GM18873 (cell line): ENCODE measurements around the gene BTRC.

ENCODE experiments used
- ATAC-seq: cut with Tn5 transposase; IDR thresholded peaks from one replicate; pipeline ENCODE4 v1.9.1; 2021; ENCODE audit warnings: mild to moderate bottlenecking, moderate library complexity, moderate number of reproducible peaks; ENCODE audit not compliant: unreplicated experiment, low FRiP score

Gene BTRC

DNA sequence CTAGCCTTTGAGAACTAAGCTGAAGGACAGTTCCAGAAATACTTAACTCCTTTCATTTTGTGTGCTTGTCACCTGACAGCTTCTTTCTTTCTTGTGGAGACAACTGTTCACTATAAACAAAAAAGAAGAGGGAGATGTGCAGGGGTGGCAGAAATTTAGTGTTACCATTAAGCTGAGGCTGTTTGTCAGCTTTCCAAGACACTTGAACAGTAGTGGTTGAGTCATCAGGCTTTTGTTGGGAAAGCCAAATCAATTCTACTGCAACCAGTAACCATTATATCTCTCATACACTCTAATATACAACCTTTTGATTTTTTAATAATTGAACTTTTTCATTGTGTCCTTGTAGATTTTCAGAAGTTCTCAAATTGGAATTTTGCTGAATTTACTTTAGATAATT is 158.8 kb downstream of the BTRC start:
- no peak for ATAC-seq

DNA sequence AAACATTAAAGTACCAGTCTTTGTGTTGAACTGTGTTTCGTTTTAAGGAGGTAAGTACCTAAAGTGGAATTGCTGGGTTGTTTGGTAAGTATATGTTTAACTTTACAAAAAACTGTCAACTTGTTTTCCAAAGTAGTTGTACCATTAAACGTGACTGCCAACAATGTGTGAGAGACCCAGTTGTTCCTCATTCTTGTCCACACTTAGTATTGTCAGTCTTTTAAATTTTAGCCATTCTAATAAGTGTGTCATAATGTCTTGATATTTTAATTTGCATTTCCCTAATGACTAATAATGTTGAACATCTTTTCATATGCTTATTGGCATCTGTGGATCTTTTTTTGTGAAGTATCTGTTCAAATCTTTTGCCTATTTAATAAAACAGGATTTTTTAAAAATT is 159.8 kb downstream of the BTRC start:
- ATAC-seq = no peak

DNA sequence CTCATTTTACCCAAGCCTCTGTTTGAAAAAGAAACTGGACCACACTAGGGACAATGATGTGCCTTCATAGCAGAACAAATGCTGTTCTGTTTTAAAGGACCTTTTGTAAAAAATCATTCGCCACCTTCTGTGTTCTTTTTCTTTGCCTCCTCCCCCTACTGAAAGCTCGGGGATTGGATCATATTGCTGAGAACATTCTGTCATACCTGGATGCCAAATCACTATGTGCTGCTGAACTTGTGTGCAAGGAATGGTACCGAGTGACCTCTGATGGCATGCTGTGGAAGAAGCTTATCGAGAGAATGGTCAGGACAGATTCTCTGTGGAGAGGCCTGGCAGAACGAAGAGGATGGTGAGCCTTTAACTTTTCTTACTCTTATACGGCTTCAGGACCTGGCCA is 171.9 kb downstream of the BTRC start:
- no peak for ATAC-seq

DNA sequence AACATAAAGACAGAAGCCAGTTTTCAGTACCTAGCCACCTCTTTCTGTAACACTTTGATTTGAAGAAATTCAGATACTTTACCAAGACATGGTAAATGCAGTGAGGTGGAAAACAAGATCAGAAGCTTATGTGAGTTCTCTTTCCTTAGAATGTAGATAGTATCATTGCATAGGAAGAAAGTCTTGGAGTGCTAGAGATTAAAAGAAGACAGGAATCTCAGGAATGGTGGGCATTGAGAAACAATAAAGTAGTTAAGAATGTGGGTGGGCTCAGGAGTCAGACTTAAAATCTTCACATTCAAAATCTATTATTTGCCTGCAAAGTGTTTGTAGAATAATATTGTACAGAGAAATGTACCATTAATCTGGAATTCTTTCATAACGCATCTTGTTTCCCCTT is 175.2 kb downstream of the BTRC start:
- ATAC-seq = no peak

DNA sequence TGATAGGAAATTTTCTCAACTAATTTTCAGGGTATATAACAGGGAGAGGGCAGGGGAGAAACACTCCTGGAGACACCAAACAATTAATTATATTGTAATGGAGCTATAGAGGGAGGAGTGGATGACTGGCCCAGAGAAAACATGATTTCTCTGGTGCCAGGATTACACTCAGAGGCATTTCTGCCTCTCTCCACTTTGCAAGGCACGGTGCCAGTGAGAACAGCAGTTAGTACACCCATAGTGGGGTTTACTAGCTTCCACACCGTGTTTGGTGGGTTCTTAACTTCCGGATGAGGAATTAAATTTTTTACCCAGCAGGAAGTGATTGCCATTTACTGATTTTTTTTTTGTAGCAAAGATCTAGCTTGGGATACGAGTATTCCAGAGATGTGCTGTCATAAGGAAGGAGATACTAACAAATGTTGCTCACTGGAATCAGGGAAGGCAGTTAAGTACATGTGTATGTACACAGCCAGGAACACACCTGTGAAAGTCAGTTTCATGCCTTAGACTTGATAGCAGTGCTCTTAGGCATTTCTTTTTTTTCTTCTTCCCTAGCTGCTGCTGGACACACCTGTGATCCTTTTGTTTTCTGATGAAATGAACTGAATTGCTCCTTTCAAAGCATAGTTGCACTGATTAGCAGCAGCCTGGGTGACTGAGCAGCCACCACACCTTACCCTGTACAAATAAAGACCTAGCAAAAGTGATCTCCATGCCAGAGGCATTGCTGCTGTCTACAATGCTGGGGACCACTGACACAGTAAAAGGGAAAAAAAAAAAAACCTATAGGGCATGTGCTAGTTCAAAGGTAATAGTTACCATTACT is 176.0 kb downstream of the BTRC start:
- ATAC-seq = no peak

DNA sequence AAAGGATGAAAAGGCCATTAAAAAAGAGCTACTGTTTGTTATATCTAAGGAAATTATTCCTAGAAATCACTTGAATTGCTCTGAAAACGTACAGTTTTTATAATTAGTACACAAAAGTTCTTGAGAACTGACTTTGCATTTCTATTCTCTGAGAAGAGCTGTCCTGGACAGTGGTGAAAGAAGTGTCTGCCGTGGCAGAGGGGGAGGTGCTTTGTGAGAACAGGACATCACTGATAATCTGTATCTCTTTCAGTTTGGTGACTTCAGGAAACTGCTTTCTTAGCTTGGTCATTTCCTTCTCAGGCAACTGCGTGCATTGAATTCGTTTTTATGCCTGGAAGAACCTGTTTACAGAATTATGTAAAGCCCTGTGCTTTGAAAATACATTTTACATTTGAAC is 182.0 kb downstream of the BTRC start:
- ATAC-seq = no peak

DNA sequence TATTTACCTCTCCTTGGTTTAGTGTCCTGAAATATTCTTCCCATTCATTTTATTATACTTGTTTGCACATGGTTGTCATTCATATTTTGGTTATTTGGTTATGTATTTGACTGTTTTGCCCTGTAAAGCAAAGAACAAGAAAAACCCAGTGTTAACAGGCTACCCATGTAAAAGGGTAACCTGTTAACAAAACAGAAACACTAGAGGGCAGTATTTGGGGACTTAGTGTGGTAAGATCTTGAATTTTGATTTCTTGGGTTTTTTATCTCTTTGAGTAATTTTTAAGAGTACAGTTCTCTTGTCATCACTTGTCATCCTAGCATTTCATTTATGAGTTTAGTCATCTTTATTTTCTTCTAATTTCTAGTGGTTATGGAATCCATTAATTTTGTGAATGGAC is 182.8 kb downstream of the BTRC start:
- no peak for ATAC-seq

DNA sequence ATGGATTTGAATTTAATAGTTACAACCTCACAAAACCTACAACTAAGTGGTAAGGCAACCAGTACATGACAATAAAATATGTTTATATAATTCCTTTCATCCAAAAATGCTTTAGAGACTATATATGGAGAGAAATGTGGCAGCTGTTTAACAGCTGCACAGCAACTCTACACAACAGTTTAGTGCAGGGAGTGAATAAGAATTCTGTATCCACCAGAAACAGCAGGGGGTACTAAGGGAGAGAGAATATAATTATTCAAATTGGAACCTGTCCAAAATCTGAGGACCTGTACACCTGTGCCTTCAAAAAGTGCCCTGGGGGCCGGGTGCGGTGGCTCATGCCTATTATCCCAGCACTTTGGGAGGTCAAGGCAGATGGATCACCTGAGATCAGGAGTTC is 184.5 kb downstream of the BTRC start:
- ATAC-seq = no peak

DNA sequence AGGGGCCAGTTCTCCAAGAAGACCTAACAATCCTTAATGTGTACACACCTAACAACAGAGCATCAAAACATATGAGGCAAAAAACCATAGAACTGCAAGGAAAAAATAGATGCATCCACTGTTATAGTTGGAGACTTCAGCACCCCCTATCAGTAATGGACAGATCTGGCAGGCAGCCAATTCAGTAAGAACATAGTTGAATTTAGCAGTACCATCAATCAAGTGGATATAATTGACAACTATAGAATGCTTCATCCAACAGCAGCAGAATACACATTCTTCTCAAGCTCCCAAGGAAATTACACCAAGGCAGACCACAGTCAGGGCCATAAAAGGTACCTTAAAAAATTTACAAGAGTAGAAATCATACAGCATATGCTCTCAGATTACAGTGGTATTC is 191.9 kb downstream of the BTRC start:
- ATAC-seq = no peak

DNA sequence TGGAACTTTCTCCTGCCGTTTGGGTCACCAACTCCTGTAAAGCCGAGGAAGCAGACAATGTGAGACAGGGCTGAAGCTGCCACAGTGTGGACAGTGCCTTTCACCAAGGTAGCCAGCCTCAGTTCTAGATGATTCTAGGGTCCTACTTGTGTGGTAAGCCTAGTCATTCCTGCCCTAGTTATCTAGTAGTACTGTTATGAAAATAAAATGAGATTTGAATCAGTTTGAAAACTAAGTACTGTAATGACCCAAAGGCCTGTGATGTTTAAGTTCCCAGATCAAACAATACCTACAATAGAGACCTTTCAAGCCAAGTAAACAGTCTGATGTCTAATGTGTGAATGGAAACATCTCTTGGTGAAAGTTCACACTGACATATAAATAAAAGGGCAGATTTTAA is 197.0 kb downstream of the BTRC start:
- no peak for ATAC-seq

DNA sequence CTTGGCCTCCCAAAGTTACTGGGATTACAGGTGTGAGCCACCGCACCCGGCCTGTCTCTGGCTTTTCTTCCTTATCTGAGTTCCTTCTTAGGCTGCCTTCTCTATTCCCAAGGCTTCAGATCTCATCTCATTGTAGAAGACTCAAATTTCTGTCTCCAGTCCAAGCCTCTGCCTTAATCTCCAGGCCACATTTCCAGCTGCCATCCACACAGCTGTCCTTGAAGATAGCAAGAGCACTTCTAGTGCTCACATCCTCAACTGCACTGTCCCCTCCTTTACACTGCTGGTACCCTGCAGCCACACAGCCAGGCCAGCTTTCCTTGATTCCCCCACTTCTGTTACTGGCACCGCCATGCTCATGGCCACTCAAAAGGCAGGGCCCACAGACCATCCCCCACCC is 198.5 kb downstream of the BTRC start:
- no peak for ATAC-seq

DNA sequence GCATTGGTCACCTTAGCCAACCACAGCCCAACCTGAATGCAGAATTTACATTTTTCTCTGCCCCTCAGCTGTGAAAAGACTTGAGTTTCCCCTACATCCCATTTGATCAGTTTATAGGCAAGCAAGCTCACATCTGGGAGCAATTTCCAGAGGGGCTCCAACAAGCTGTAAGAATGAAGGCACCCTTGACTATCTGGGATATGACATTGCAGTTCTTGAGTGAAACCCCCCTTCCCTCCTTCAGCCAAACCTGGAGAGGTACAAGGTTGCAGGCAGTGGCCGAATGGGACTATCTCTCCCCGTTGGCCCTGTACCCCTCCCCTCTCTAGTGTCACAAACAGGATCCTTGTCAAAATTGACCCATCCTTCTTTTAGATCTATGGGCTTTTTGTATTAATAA is 203.6 kb downstream of the BTRC start:
- no peak for ATAC-seq

DNA sequence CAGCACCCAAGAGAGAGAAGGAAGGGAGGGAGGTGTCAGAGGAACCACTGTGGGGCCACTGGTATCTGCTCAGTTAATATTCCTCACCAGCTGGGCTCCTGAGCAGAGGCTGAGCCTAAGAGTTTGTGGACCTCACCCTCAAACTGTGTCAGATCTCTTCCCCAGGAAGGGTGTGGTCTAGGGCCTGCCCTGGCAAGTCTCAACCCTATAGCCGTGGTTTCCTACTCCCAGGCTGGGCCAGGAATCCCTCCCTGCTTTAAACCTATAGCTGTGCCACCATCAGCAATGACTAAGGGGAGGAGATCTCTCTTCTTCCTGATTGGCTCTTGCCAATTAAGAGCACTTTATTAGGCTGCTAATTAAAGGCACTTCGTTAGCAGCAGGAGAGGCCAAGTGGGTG is 204.2 kb downstream of the BTRC start:
- ATAC-seq = no peak

DNA sequence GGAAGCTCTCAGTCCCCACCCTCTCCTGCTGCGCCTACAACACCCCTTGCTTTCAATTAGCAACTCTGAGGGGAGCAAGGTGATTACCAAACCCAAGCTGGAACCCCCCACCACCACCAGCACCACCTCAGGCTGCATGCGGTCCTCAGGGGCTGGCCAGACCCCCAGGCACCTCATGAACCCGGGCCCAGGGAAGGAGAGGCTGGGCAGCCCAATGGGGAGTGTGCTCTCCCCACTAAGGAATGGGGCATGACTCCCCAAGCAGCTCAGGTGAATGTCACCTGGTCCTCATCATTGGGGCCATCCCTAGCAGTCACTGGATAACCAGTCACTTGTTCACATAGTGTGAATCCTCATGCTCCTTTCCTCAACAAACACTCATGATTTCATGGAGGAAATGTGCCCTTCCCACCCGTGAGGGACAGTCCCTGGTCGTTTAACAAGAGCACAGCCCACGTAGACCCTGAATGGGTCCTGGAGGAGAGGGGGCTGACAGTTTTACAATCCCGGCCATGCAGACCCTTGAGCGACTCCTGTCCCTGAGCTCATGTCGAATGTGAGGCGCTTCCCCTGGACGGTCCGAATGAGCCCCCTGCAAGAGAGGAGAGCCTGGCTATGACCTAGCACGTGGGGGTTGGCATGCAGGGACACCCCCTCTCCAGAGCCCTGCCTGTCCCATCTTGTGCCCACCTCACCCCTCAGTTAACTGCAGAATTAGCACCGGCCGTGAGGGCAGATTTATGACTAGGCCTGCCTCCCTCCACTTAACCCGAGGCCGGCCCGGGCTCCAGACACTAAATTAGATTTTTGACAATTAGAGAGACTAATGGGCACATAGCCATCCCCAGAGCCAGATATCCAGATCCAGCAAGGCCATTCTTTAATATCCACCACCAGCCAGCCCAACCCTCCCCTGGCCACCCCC is 205.0 kb downstream of the BTRC start:
- ATAC-seq = no peak

DNA sequence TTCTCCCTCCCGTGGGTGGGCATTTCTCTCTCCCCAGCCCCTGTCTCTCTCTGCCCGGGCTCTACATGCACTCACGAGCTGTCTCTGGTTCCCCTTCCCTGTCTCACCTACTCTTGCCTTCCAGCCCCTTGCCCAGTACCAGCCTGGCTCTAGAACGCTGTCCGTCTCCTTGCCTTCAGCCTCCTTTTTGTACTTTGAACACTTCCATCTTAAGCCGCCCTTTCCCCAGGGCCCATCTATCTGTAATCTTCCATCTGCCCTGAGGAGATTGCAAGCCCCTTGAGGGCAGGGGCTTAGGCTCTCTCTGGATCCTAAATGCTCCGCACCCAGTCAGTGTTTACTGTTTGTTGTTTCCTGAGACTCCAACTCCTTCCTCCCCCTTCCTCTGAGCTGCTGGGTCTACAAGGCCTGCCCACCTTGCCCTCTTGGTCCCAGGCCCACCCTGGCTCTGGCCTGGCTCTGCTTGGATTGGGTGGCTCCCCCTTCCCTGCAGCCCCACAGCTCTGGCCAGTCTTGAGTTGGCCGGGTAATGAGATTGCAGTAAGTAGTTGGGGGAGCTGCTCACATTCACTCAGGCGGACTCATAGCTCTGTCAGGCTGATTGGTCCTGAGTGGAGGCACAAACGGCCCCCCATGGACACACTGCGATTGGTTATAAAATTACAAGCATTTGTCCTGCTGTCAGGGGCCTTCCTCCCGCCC is 205.8 kb downstream of the BTRC start:
- no peak for ATAC-seq

DNA sequence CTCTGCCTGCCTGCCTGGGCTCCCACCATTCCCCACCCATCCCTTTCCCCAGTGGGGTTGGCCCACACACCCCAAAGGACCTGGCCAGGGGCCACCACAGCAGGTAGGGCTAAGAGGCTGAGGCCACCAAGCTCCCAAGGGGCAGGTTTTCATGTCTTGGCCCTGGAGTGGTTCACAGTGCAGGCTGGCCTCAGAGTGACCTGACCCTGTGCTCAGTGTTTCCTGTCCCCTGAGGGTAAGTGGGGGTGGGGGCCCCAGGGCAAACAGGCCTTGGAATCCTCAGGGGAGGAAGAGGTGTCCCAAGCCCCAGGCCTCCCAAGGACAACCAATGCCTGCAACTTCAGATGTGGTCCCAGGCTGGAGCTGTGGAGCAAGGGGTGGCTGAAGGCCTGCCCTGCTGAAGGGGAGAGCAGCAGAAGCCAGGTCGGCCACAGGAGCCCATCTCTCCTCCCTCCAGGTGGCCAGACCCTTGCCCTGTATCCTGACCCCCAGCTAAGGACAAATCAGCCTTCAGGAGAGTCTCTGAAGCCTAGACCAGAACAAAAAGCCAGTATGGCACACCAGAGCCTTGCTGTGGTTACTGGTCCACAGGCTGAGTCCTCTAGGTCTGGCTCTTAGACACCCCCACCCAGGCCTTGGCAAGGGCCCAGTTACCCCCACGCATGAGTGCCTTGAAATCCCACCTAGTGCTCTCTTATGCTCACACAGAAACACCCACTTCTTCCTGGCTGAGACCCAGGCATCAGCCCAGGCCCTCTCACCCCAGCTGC is 206.5 kb downstream of the BTRC start:
- ATAC-seq = no peak

DNA sequence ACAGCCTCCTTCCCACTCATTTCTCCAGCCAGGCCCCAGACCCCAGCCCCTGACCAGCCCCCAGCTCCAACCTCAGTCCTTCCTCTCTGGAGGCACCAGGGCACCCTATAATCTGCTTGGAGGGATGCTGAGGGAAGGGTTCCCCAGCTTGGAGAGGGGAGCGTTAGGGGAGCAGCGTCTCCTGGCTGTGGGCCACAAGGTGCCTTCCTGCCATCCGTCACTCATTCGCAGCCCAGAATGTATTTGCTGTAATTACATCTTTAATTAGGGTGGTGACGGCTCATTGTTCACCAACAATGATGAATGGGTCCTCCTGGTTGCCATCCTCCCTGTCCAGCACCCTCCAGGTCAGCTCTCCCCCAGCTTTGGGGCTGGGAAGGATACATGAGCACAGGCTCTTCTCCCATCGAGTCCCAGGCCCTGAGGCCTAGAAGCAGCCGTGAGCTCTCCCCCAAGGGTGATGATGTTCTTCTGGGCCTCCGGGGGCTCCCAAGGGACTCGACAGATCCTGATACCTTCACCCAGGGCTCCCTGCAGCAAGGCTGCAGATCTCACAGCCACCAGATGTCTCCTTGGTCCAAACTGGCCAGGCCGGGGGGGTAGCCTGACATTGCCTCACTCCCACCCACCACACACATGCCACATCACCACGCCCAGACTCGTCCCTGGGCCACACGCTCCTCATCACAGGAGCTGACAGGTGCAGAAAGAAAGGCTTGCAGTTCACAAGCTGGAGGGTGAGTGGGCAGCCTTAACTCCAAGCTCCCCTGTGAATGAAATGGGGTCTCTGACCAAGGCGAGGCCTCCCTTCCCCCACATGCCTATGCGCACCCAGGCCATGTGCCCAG is 207.3 kb downstream of the BTRC start:
- no peak for ATAC-seq

DNA sequence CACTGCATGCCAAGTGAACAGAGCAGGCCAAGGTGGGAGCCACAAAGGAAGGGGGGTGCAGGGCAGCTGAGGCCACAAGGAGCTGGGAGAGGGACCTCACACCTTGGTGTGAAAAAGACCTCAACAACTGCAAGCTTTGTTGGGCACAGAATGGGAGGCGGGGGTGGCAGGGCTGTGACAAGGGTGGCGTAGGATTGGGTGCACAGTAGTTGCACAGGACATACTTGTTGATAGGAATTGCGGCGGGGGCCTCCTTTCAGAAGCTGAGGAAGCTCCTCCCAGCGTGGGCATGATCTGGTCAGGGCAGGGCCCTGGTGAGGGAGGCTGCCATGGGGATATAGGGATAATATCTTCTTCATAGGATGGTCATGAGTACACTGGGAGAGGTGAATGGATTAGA is 208.3 kb downstream of the BTRC start:
- ATAC-seq = no peak

DNA sequence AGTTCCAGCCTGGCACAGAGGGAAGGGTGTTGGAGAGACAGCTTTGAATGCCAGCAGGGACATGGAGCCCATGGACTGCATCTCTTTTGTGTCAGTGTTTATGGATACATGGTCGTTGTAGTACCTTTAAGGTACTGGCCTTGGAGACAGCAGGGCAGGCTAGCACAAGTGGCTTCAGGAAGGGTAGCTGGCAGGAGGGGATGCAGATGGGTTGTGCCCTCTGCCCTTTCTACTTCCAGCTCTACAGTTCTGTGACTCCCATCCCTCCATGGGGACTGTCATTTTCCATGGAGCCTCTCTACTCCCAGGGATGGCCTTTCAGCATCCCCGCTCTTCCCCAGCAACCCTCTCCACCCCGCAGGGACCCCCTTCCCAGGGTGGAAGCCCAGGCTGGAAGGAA is 209.0 kb downstream of the BTRC start:
- no peak for ATAC-seq
